NCI-H2227 treated with DMSO at 0.1 percent for 48 hours (cell line): Measurements from ENCODE around the gene ZSWIM1.
"Not testable (repeated sequence)": the region's sequence is repeated elsewhere in the genome, so short reads cannot be mapped to it uniquely, and the experiment has no call there.

Experiments used
- DNase-seq: peaks from one replicate; lab custom pipeline; 2025; lab: John Stamatoyannopoulos, UW

Gene ZSWIM1

DNA sequence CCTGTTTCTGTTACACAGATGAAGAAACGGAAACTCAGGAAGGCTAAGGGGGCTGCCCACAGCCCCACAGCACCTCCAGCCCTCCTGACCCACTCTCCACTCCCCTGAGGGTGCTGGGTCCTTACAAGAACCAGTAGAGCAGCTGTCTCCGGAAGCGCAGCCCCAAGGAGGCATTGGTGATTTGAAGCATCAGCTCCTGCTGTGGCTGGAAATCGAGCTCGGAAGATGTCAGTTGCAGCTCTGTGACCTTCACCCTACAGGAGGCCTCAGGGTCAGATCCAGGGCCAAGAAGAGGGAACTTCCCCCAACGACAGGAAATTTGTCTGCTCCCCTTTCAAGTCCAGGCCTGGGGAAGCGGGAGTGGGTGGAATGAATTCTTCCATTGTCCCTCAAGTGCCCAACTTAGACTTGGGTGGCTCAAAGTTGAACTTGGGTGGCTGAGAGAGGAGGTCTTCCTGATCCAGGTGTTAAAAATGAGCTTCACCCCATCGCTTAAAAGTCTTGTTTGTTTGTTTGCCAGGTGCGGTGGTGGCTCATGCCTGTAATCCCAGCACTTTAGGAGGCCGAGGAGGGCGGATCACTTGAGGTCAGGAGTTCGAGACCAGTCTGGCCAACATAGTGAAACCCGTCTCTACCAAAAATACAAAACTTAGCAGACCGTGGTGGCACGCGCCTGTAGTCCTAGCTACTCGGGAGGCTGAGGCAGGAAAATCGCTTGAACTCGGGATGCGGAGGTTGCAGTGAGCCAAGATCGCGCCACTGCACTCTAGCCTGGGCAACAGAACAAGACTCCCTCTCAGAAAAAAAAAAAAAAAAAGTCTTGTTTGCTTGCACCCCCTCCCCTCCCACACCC lies 29.0 kb downstream of the ZSWIM1 start:
- DNase-seq = no peak

DNA sequence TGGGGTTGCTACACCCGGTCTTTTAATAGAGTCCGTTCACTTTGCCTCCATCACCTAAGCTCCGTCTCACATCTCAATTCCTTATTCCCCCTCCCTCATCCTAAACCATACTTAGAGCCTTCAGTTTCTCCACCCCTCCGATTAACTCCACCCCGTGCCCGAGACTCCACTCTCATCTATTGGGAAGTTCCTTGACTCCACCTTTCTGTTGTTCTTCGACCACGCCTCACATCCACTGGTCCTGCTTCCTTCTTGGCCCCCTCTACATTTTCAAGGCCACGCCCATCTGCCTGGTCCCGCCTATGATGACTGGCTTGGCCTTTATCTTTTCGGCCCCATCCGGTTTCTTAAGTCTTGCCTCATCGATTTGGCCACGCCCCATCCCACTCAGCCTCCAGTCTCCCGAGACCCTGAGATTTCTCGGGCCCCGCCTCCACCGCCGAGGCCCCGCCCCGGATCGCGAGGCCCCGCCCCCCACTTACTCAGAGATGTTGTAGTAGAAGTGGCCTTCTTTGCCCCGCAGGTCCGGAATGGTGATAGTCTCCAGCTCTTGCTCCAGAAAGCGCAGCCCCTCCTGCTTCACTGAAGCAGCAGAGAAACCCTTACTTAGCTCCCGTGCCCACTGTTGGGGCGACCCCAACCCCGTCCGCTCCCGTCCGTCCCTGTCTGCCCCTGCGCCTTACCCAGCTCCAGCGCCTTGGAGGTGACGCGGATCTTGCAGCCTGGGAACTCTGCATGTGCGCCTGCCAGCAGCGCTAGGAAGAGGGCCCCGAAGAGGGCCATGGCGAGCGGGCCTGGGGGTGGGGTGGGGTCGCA lies 29.9 kb downstream of the ZSWIM1 start:
- peak; percentile 99 for DNase-seq

GRCh38 chr20:45911486-45912343 lies 30.7 kb downstream of the ZSWIM1 start, which contains the start of gene PLTP:
Gene PLTP (minus strand): TSS chr20:45912155. CDS start chr20:45911452, 703 bp downstream.
- peak; percentile 69 for DNase-seq

GRCh38 chr20:45912344-45912682 lies 31.3 kb downstream of the ZSWIM1 start:
- DNase-seq = no peak

DNA sequence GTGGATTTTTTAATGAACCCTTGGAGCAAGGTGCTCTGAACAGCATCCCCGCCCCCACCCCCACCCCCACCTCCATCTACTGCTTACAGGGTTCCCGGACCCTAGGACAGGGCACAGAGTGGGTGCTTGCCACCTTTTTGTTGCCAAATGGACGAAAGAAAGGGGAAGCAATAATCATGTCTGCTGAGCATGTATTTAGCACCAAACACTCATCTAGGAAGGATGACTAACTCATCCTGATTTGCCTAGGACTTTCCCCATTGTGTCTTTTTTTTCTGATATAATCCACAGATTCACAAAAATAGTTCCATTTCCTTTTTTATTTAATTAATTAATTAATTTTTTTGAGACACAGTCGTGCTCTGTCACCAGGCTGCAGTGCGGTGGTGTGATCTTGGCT lies 32.1 kb downstream of the ZSWIM1 start:
- DNase-seq = no peak

GRCh38 chr20:45917790-45918141 lies 36.7 kb downstream of the ZSWIM1 start:
- DNase-seq = no peak

DNA sequence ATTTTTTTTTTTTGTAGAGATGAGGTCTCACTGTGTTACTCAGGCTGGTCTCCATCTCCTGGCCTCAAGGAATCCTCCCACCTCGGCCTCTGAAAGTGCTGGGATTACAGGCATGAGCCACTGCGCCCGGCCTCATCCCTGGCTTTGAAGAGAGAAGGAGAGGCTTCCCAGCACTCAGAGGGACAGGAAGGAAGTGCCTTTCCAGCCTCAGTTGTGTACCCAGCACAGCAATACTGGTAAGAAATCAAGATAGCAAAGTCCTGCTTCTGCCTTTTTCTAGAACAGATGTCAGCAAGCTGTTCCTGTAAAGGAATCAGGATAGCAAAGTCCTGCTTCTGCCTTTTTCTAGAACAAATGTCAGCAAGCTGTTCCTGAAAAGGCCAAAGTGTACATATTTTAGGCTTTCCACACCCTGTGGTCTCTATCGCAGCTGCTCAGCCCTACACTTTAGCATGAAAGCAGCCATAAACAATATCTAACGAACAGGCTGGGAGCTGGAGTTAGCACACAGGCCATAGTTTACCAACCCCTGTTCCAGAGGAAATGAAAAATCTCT lies 37.2 kb downstream of the ZSWIM1 start:
- no peak for DNase-seq

DNA sequence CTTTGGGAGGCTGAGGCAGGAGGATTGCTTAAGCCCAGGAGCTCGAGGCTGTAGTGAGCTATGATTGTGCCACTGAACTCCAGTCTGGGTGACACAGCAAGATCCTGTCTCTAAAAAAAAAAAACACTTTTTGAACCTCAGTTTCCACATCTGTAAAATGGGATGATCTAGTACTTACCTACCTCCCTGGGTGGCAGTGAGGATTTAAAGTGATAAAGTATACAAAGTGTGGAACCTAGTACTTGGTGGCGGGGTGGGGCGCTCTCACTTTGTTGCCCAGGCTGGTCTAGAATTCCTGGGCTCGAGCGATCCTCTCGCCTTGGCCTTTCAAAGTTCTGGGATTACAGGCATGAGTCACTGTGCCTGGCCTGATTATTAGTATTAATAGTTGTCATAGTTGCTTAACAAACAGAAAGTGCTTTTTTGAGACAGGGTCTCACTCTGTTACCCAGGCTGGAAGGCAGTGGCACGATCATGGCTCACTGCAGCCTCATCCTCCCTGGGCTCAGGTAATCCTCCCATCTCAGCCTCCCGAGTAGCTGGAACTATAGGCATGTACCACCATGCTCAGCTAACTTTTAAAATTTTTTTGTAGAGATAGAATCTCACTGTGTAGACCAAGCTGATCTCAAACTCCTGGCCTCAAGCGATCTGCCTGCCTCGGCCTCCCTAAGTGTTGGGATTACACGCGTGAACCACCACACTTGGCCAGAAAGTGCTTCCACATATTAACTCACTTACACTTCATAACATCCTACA lies 37.9 kb downstream of the ZSWIM1 start:
- DNase-seq = no peak

GRCh38 chr20:45919542-45920399 lies 38.7 kb downstream of the ZSWIM1 start:
- no peak for DNase-seq

GRCh38 chr20:45920462-45921336 lies 39.7 kb downstream of the ZSWIM1 start:
- no peak for DNase-seq

DNA sequence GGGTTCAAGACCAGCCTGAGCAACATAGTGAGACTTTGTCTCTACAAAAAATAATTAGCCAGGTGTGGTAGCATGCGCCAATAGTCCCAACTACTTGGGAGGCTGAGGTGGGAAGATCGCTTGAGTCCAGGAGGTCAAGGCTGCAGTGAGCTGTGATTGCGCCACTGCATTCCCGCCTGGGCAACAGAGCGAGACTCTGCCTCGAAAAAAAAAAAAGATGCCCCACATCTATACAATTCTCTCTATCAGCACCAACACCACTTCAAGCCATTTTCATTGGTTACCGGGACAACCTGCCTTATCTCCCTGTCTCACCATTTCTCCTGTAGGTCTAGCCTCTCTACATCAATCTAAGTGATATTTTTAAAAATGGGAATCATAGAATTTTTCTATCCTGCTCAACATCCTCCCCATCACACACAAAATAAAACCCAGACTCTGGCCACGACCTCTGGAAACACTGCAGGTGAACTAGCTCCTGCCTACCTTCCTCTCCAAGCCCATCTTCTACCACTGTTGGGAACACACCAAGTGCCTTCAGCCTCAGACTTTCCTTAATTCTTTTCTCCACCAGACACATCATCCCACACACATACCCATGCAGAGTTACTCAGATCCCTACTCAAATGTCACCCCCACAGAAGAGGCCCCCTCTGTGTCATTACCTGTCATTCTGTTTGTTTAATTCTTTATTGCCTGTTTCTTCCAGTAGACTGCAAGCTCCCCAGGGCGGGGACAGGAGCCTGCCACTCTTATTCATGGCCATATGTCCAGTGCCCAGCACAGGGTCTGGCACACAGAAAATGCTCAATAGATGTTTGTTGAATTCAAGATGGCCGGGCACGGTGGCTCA lies 40.5 kb downstream of the ZSWIM1 start:
- DNase-seq = no peak

GRCh38 chr20:45924391-45925261 lies 43.6 kb downstream of the ZSWIM1 start:
- no peak for DNase-seq

DNA sequence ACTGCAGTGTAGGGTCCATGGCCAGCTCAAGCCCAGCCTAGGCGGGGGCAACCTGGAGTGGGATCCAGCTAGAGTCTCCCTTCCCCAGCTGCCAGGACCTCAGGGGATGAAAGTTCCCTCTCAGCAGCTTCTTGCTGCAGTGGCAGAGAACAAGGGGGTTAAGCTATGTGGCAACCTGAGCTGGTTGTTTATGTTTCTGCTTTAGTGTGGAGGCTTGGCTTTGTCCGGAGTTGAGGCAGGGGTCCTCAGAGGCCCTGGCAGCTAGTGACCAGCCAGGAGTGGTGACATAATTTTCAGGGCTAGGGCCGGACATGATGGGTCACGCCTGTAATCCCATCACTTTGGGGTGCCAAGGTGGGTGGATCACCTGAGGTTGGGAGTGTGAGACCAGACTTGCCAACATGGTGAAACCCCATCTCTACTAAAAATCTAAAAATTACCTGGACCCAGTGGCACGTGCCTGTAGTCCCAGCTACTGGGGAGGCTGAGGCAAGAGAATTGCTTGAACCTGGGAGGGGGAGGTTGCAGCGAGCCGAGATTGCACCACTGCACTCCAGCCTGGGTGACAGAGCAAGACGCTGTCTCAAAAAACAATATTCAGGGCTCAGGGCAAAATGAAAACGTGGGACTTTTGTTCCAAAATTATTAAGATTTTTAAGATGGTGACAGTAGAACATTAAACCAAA lies 44.9 kb downstream of the ZSWIM1 start:
- DNase-seq = no peak

- DNase-seq = no peak
Measured at GRCh38 chr20:45926731-45927070, 45.7 kb downstream of the ZSWIM1 start.

DNA sequence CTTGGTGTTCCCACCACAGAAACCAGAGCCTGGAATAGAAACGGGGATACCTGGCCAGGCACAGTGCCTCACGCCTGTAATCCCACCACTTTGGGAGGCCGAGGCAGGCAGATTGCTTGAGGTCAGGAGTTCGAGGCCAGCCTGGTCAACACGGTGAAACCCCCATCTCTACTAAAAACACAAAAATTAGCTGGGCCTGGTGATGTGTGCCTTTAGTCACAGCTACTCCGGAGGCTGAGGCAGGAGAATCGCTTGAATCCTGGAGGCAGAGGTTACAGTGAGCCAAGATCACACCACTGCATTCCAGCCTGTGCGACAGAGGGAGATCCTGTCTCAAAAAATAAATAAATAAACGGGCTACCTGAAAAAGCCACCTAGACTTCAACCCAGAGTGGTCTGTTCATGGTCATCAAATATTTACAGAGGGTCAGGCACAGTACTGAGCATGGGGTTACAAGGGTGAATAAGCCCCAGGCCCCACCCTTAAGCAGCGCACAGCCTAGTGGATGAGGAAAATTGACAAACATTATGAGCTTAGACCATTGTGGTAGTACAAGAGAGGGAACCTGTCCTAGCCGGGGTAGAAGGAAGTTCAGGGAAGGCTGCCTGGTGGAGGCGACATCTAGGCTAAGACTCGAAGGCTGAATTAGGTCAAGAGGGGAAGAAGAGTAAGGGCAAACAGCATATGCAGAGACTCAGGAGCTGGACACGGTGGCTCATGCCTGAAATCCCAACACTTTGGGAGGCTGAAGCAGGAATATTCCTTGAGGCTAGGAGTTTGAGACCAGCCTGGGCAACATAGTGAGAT lies 46.2 kb downstream of the ZSWIM1 start:
- DNase-seq = no peak

GRCh38 chr20:45931680-45932079 lies 50.7 kb downstream of the ZSWIM1 start:
- DNase-seq = not testable (repeated sequence)
